Cardiac fibroblast (primary cell): ENCODE results near the gene CDH12.

ENCODE experiments used
- DNase-seq, 2 donors: peaks; one replicate each; pipeline versions ENCODE4 v3.0.0 to v3.0.0-alpha.2; 2010; ENCODE audit warnings: low read depth in 2 of 2
- H3K4me3 ChIP-seq, 2 donors: replicated peaks in 1 of 2; 1 replicate in 1 of 2; 2 replicates in 1 of 2; pipeline ENCODE4 v1.5.1; 2011; ENCODE audit warnings: low read depth in 2 of 2, low read length in 2 of 2, mild to moderate bottlenecking in 2 of 2, moderate library complexity in 1 of 2
- CTCF ChIP-seq: IDR thresholded peaks from one replicate; pipeline ENCODE4 v1.5.1; 2011; ENCODE audit warnings: low read depth, mild to moderate bottlenecking, low read length, inconsistent platforms

CDH12 gene

DNA sequence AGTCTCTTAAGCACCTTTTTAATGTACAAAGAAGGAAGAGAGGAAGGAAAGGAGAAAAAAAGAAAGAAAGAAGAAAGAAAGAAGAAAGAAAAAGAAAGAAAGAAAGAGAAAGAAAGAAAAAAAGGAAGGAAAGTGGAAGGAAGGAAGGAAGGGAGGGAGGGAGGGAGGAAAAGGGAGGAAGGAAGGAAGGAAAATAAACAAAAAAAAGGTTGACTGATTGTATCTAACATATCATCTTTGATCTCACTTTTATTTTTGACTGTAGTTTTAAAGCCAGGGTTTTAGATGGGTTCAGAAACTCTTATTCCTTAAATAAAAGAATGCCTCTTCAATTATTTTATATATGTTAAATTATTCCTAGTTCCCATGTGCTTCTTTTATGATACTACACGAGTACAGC, 794.5 kb downstream of the CDH12 start:
- no peak for TF ChIP-seq CTCF
- H3K4me3 ChIP-seq, result no peak overlapping the region
- DNase-seq, result no peak

- no peak for TF ChIP-seq CTCF
- no peak for DNase-seq
- no peak overlapping the region for H3K4me3 ChIP-seq
These were observed 796.1 kb downstream of the CDH12 start for GRCh38 chr5:22057012-22057411.

- DNase-seq, result no peak
- no peak for TF ChIP-seq CTCF
- no peak overlapping the region for H3K4me3 ChIP-seq
These were observed 796.5 kb downstream of the CDH12 start for GRCh38 chr5:22056601-22057000.

DNA sequence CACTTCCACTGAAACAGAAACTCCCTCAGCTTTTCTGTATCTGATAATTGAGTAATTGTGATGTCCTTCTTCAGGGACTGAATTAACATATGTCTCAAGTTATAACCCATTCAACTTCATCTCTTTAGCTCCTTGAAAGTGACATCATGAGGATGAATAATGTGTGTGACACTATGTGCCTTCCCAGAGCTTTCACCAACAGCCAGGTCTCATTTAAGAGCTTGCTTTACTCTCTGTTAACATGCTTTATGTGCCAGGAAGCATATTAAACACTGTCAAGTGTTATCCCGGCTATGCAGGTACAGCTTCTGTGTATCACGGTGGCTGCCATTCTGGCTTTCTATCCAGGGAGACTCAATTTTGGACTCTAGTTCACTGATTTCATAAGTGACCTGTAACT, 799.9 kb downstream of the CDH12 start:
- no peak for TF ChIP-seq CTCF
- no peak overlapping the region for H3K4me3 ChIP-seq
- no peak for DNase-seq

DNA sequence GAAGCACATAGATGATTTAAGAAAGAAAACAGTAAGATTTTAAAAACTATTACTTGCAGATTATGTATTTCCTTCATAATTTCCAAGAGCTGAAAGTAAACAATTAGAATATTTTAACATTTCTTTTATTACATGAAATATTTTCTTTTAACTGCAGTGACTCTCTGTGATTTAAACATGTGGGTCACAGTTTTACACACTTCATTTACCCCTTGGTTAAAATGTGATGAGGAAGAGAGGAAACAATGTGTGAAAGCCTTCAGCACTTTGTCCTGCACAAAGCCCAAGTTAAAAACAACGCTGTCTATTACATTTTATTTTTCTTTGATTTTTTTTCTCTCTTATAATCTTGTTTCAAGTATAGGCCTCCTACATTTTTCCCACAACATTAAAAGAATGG, 801.3 kb downstream of the CDH12 start:
- H3K4me3 ChIP-seq, result no peak overlapping the region
- no peak for TF ChIP-seq CTCF
- no peak for DNase-seq

DNA sequence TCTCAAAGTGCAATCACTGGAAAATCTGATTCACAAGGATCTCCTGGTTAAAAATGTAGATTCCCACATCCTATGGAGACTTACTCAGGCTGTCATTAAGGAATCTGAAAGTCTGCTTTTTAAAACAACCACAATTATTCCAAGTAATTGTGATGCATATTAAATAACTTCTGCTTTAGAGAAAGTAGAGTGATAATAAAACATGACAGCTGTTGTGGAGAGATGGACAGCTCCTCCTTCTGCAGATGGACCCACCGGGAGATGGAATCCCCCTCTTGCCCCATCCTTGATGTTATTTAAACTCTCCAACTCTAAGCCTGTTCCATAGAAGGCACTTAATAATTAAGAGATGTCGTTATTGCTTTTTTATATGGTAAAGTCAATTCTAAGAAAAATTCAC, 802.2 kb downstream of the CDH12 start:
- no peak overlapping the region for H3K4me3 ChIP-seq
- no peak for TF ChIP-seq CTCF
- DNase-seq, result no peak

DNA sequence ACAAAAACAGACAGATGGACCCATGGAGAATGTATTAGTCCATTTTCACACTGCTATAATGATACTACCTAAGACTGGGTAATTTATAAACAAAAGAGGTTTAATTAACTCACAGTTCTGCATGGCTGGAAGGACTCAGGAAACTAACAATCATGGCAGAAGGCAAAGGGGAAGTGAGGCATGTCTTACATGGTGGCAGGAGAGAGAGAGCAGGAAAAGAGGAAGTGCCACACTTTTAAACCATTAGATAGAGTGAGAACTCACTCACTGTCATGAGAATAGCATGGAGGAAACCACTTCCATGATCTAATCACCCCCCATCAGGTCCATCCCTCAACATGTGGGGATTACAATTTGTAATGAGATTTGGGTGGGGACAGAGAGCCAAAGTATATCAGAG, 808.9 kb downstream of the CDH12 start:
- no peak for TF ChIP-seq CTCF
- H3K4me3 ChIP-seq, result no peak overlapping the region
- no peak for DNase-seq
